ENCODE measurements around the gene MBNL2. TPM values are rescaled to one million over a fixed set of nuclear protein-coding genes. Genes with fewer than 3 reads are reported as not detected.

The MBNL2 gene
- total and polyA plus RNA-seq, 2 of the 13 experiments (the other 11 are each of a cell fraction or from before 2014, with no cell fraction given) = 30.8 to 59.0 TPM

DNA sequence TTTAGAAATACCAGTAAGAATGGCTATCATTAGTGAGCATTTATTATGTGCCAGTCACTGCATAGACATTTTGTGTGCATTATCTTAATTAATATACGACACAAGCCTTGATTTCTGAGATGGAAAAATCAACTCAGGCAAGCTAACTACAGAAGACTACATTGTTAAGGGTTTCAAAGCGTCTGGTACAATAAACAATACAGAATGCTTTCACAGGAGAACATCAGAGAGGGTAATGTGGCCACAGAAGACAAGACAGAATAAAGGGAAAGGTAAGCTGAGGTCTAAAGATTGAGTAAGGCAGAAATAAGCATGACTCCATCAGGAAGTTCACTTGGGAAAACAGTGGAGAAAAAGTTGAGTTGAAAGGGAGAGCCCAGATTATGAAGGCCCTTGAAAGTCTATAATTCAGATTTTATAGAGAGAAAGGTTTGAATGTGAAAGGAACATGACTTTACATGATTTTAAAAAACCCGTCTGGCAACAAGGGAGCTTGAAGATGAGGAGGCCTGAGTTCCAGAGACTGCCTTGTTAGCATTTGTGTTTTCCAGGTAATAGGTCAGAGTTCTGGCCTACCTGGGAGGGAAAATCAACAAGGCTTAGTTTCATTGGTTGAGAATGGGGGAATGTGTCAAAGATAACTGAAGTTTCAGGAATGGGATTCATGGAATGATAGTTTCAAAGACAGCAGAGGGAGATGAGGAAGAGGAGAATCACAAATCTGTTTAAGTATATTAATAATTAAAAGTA, 1.8 kb upstream of the MBNL2 start (continued):
- TF ChIP-seq ETS1 (CRISPR knock-in tag; IDR thresholded peaks at IDR 0.05) (no peak), HNF4A (CRISPR knock-in tag; IDR thresholded peaks at IDR 0.05) (no peak), PHF20 (CRISPR knock-in tag; IDR thresholded peaks at IDR 0.05) (no peak), ATAD3A (CRISPR knock-in tag; IDR thresholded peaks at IDR 0.05) (no peak), ATM (IDR thresholded peaks at IDR 0.05; ENCODE audit: borderline replicate concordance) (no peak), CSRNP1 (CRISPR knock-in tag; IDR thresholded peaks at IDR 0.05) (no peak), ZNF782 (CRISPR knock-in tag; IDR thresholded peaks at IDR 0.05; ENCODE audit: borderline replicate concordance) (no peak), NR2C2 (CRISPR knock-in tag; IDR thresholded peaks at IDR 0.05; ENCODE audit: borderline replicate concordance) (no peak), NFYB (CRISPR knock-in tag; IDR thresholded peaks at IDR 0.05) (peak; percentile 46; the same call in 1 of the 2 replicates), ZSCAN30 (CRISPR knock-in tag; IDR thresholded peaks at IDR 0.05) (no peak), ZNF780A (CRISPR knock-in tag; IDR thresholded peaks at IDR 0.05) (no peak), MAFF (IDR thresholded peaks at IDR 0.05; ENCODE audit: low read depth, low read length) (no peak), ZFAT (CRISPR knock-in tag; conservative IDR thresholded peaks at IDR 0.05) (no peak), ZMYM4 (CRISPR knock-in tag; IDR thresholded peaks at IDR 0.05) (no peak), HIVEP1 (CRISPR knock-in tag; IDR thresholded peaks at IDR 0.05) (no peak), RAD51 (IDR thresholded peaks at IDR 0.05; ENCODE audit: borderline replicate concordance) (no peak)
- TF ChIP-seq, protein P1, sequence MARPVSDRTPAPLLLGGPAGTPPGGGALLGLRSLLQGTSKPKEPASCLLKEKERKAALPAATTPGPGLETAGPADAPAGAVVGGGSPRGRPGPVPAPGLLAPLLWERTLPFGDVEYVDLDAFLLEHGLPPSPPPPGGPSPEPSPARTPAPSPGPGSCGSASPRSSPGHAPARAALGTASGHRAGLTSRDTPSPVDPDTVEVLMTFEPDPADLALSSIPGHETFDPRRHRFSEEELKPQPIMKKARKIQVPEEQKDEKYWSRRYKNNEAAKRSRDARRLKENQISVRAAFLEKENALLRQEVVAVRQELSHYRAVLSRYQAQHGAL (CRISPR knock-in tag; IDR thresholded peaks at IDR 0.05; ENCODE audit: not compliant biosample characterization) = no peak
- TF ChIP-seq, protein P2, sequence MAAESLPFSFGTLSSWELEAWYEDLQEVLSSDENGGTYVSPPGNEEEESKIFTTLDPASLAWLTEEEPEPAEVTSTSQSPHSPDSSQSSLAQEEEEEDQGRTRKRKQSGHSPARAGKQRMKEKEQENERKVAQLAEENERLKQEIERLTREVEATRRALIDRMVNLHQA (CRISPR knock-in tag; IDR thresholded peaks at IDR 0.05) = no peak
- TF ChIP-seq, protein P3, sequence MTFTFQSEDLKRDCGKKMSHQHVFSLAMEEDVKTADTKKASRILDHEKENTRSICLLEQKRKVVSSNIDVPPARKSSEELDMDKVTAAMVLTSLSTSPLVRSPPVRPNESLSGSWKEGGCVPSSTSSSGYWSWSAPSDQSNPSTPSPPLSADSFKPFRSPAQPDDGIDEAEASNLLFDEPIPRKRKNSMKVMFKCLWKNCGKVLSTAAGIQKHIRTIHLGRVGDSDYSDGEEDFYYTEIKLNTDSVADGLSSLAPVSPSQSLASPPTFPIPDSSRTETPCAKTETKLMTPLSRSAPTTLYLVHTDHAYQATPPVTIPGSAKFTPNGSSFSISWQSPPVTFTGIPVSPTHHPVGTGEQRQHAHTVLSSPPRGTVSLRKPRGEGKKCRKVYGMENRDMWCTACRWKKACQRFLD (CRISPR knock-in tag; IDR thresholded peaks at IDR 0.05; ENCODE audit: borderline replicate concordance) = no peak
- TF ChIP-seq, protein P4, sequence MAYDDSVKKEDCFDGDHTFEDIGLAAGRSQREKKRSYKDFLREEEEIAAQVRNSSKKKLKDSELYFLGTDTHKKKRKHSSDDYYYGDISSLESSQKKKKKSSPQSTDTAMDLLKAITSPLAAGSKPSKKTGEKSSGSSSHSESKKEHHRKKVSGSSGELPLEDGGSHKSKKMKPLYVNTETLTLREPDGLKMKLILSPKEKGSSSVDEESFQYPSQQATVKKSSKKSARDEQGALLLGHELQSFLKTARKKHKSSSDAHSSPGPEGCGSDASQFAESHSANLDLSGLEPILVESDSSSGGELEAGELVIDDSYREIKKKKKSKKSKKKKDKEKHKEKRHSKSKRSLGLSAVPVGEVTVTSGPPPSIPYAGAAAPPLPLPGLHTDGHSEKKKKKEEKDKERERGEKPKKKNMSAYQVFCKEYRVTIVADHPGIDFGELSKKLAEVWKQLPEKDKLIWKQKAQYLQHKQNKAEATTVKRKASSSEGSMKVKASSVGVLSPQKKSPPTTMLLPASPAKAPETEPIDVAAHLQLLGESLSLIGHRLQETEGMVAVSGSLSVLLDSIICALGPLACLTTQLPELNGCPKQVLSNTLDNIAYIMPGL (CRISPR knock-in tag; IDR thresholded peaks at IDR 0.05; ENCODE audit: borderline replicate concordance in 1 of 2, low read depth in 1 of 2) = no peak
